Keratinocyte (primary cell): ENCODE data around the gene ADAMTS16. TPM values are rescaled to one million over a fixed set of nuclear protein-coding genes. Genes with fewer than 3 reads are reported as not detected.

Experiments
- DNase-seq: peaks from one replicate; pipeline ENCODE4 v3.0.0-alpha.2; 2011; ENCODE audit warnings: low read depth, missing footprints, low spot score
- FAIRE-seq: peaks from 2 replicates; lab custom pipeline; 2011; peaks lifted over from hg19 to GRCh38; lab: Jason Lieb, UNC
- H2AFZ ChIP-seq: 2 replicates; pipeline ENCODE4 v1.6.0; 2012; ENCODE audit warnings: low read length, control low read depth, inconsistent platforms; ENCODE audit not compliant: control insufficient read depth
- H3K27ac ChIP-seq: 2 replicates; pipeline ENCODE4 v1.5.1; 2011; ENCODE audit warnings: low read length; ENCODE audit not compliant: control insufficient read depth, insufficient read depth
- H3K27me3 ChIP-seq: 3 replicates; pipeline ENCODE4 v1.6.0; 2011; ENCODE audit warnings: low read length; ENCODE audit not compliant: control insufficient read depth, insufficient read depth; ENCODE audit errors: extremely low read depth
- H3K36me3 ChIP-seq, 2 experiments: 2 replicates in 1 of 2; 3 replicates in 1 of 2; pipeline ENCODE4 v1.5.1; 2011; ENCODE audit warnings: low read length in 2 of 2, mild to moderate bottlenecking in 1 of 2; ENCODE audit not compliant: control insufficient read depth in 2 of 2, insufficient read depth in 2 of 2; ENCODE audit errors: extremely low read depth in 1 of 2
- H3K4me1 ChIP-seq: 3 replicates; pipeline ENCODE4 v1.5.1; 2011; ENCODE audit warnings: low read length; ENCODE audit not compliant: control insufficient read depth, insufficient read depth; ENCODE audit errors: extremely low read depth
- H3K4me2 ChIP-seq: 3 replicates; pipeline ENCODE4 v1.6.0; 2011; ENCODE audit warnings: low read depth, low read length; ENCODE audit not compliant: control insufficient read depth, insufficient read depth; ENCODE audit errors: extremely low read depth
- H3K4me3 ChIP-seq, 3 experiments: fragments of 200-600 bp in 1 of 3; sonication (generic) in 1 of 3; 2 replicates in 2 of 3; 3 replicates in 1 of 3; pipeline ENCODE4 v1.5.1; 2011 to 2016; ENCODE audit warnings: low read length in 3 of 3, mild to moderate bottlenecking in 3 of 3, control low read depth in 2 of 3, inconsistent platforms in 1 of 3, low read depth in 1 of 3, mixed read lengths in 1 of 3, mixed run types in 1 of 3, moderate library complexity in 1 of 3; ENCODE audit not compliant: control insufficient read depth in 2 of 3, insufficient read depth in 2 of 3; ENCODE audit errors: extremely low read depth in 1 of 3
- H3K79me2 ChIP-seq: 2 replicates; pipeline ENCODE4 v1.6.0; 2012; ENCODE audit warnings: low read length; ENCODE audit not compliant: control insufficient read depth, insufficient read depth
- H3K9ac ChIP-seq: 3 replicates; pipeline ENCODE4 v1.6.0; 2011; ENCODE audit warnings: low read length; ENCODE audit not compliant: control insufficient read depth, insufficient read depth; ENCODE audit errors: extremely low read depth
- H3K9me1 ChIP-seq: 3 replicates; pipeline ENCODE4 v1.6.0; 2011; ENCODE audit warnings: low read length; ENCODE audit not compliant: control insufficient read depth, insufficient read depth; ENCODE audit errors: extremely low read depth
- H3K9me3 ChIP-seq: 2 replicates; pipeline ENCODE4 v1.5.1; 2012; ENCODE audit warnings: low read depth, low read length; ENCODE audit not compliant: control insufficient read depth
- H4K20me1 ChIP-seq: 3 replicates; pipeline ENCODE4 v1.6.0; 2011; ENCODE audit warnings: low read length; ENCODE audit not compliant: control insufficient read depth, insufficient read depth; ENCODE audit errors: extremely low read depth
- CTCF ChIP-seq, 3 experiments: IDR thresholded peaks in 1 of 3; conservative IDR thresholded peaks in 1 of 3; optimal IDR thresholded peaks in 1 of 3; 2 replicates in 2 of 3; 3 replicates in 1 of 3; pipeline versions ENCODE3 to v1.5.1; 2011; ENCODE audit warnings: low read length in 3 of 3, mild to moderate bottlenecking in 3 of 3, moderate library complexity in 2 of 3, control low read depth in 1 of 3, inconsistent platforms in 1 of 3; ENCODE audit not compliant: insufficient read depth in 2 of 3; ENCODE audit errors: extremely low read depth in 1 of 3
- EZH2 ChIP-seq: IDR thresholded peaks from one replicate; pipeline ENCODE4 v1.6.1; 2012; ENCODE audit warnings: inconsistent platforms, mild to moderate bottlenecking, low read length, moderate library complexity
- dilution Hi-C: fragments of 300-500 bp; cut with MboI; formaldehyde crosslinking; loops from one replicate; pipeline ENCODE4 v1.7.0; 2020; ENCODE audit warnings: low sequenced_read_pairs; ENCODE audit not compliant: extremely low pct_ligation_motif_present
- polyA plus RNA-seq, 5 experiments: library from polyadenylated mRNA; depleted of rRNA in 3 of 5; stranded (reverse) in 3 of 5; stranded (forward) in 1 of 5; unstranded in 1 of 5; fragments of >200 nt; gene quantifications; 1 replicate in 1 of 5; 2 replicates in 3 of 5; 3 replicates in 1 of 5; pipeline versions ENCODE4 v1.2.1 to v1.2.3, GENCODE V29; 2011 to 2012; ENCODE audit warnings: missing spikeins in 2 of 5, low read depth in 1 of 5, low replicate concordance in 1 of 5

The ADAMTS16 gene
- polyA plus RNA-seq, 1 donor (not counting 4 experiments of a cell fraction or from before 2014, with no cell fraction given), result not detected

GRCh38 chr5:5182508-5183188 lies 42.5 kb downstream of the ADAMTS16 start:
- H3K79me2 ChIP-seq, result no peaks in the 10 kb centered on the region
- H2AFZ ChIP-seq, result no peak overlapping the region
- H3K4me1 ChIP-seq, result no peaks in the 10 kb centered on the region
- dilution Hi-C loops, result no loop called here
- H3K9ac ChIP-seq, result no peak overlapping the region
- no peak for TF ChIP-seq CTCF (optimal IDR thresholded peaks at IDR 0.05 in 1 of 3, IDR thresholded peaks at IDR 0.05 in 1 of 3, conservative IDR thresholded peaks at IDR 0.05 in 1 of 3; ENCODE audit: extremely low read depth in 1 of 3, insufficient read depth in 2 of 3, low read length in 3 of 3)
- TF ChIP-seq EZH2, result no peak
- DNase-seq (no peak), FAIRE-seq (no peak)
- no peak overlapping the region for H3K4me2 ChIP-seq
- H3K4me3 ChIP-seq, result no peak overlapping the region
- H3K27ac ChIP-seq, result no peak overlapping the region
- H3K36me3 ChIP-seq, result no peaks in the 10 kb centered on the region
- H4K20me1 ChIP-seq, result no peaks in the 10 kb centered on the region
- H3K9me3 ChIP-seq, result no peaks in the 10 kb centered on the region
- no peaks in the 10 kb centered on the region for H3K27me3 ChIP-seq
- H3K9me1 ChIP-seq, result no peaks in the 10 kb centered on the region

GRCh38 chr5:5183189-5183699 lies 43.1 kb downstream of the ADAMTS16 start:
- Histone ChIP-seq H3K4me2 (no peak overlapping the region), H3K9me1 (no peaks in the 10 kb centered on the region), H3K79me2 (no peaks in the 10 kb centered on the region), H3K4me1 (no peaks in the 10 kb centered on the region), H3K9me3 (no peaks in the 10 kb centered on the region), H3K36me3 (no peaks in the 10 kb centered on the region), H4K20me1 (no peaks in the 10 kb centered on the region), H3K27ac (no peak overlapping the region), H3K27me3 (no peaks in the 10 kb centered on the region), H2AFZ (no peak overlapping the region), H3K9ac (no peak overlapping the region), H3K4me3 (no peak overlapping the region)
- FAIRE-seq, result no peak
- no peak for DNase-seq
- dilution Hi-C loops, result no loop called here
- TF ChIP-seq CTCF (optimal IDR thresholded peaks at IDR 0.05 in 1 of 3, IDR thresholded peaks at IDR 0.05 in 1 of 3, conservative IDR thresholded peaks at IDR 0.05 in 1 of 3; ENCODE audit: extremely low read depth in 1 of 3, insufficient read depth in 2 of 3, low read length in 3 of 3), result no peak
- no peak for TF ChIP-seq EZH2
